SK-N-SH (cell line): Measurements from ENCODE around the gene SPTLC1. TPM values are rescaled to one million over a fixed set of nuclear protein-coding genes. Genes with fewer than 3 reads are reported as not detected.

ENCODE experiments used
- CTCF ChIA-PET: fragments of 300-600, 350-600 bp; formaldehyde crosslinking; extraction: SDS; loops from one replicate; lab custom pipeline; 2021; lab: Yijun Ruan, JAX
- POLR2A ChIA-PET: fragments of 350-600 bp; sonication (Branson Sonifier 250); formaldehyde crosslinking; extraction: SDS; loops from one replicate; lab custom pipeline; 2020; ENCODE audit warnings: antibody characterized with exemption, inconsistent platforms; lab: Yijun Ruan, JAX
- DNase-seq: peaks from one replicate; pipeline ENCODE4 v3.0.0; 2012
- H2AFZ ChIP-seq: fragments of 200-600 bp; sonication (generic); 2 replicates; pipeline ENCODE4 v1.8.1; 2016; ENCODE audit warnings: antibody characterized with exemption, mild to moderate bottlenecking, low read depth
- H3F3A ChIP-seq: fragments of 200-600 bp; sonication (generic); replicated peaks from 2 replicates; pipeline ENCODE3; 2016; ENCODE audit warnings: antibody characterized with exemption, mild to moderate bottlenecking; ENCODE audit not compliant: insufficient read depth
- H3K27ac ChIP-seq, 2 experiments: fragments of 200-500 bp in 1 of 2; fragments of 200-600 bp in 1 of 2; sonication (Bioruptor generic) in 1 of 2; sonication (generic), shearing (Covaris generic) in 1 of 2; 2 replicates each; pipeline versions ENCODE4 v1.5.1 to v1.6.1; 2014 to 2016; ENCODE audit warnings: low read depth in 2 of 2, inconsistent platforms in 1 of 2, low read length in 1 of 2, mild to moderate bottlenecking in 1 of 2, mixed read lengths in 1 of 2
- H3K27me3 ChIP-seq: fragments of 200-600 bp; sonication (generic), shearing (Covaris generic); 2 replicates; pipeline ENCODE4 v1.6.1; 2016; ENCODE audit warnings: mixed run types; ENCODE audit not compliant: insufficient read depth
- H3K36me3 ChIP-seq, 2 experiments: fragments of 200-500 bp in 1 of 2; fragments of 200-600 bp in 1 of 2; sonication (Bioruptor generic) in 1 of 2; sonication (generic) in 1 of 2; replicated peaks in 1 of 2; 2 replicates each; pipeline versions ENCODE3 to v1.5.1; 2014 to 2016; ENCODE audit warnings: low read length in 1 of 2, mild to moderate bottlenecking in 1 of 2; ENCODE audit not compliant: insufficient read depth in 2 of 2, control insufficient read depth in 1 of 2
- H3K4me1 ChIP-seq, 2 experiments: fragments of 200-500 bp in 1 of 2; fragments of 200-600 bp in 1 of 2; sonication (Bioruptor generic) in 1 of 2; sonication (generic), shearing (Covaris generic) in 1 of 2; 2 replicates each; pipeline versions ENCODE4 v1.5.1 to v1.6.1; 2014 to 2016; ENCODE audit warnings: low read depth in 1 of 2, low read length in 1 of 2, mixed run types in 1 of 2; ENCODE audit not compliant: insufficient read depth in 2 of 2, control insufficient read depth in 1 of 2
- H3K4me2 ChIP-seq: fragments of 200-600 bp; sonication (generic), shearing (Covaris generic); 2 replicates; pipeline ENCODE4 v1.6.1; 2017; ENCODE audit warnings: mixed run types
- H3K4me3 ChIP-seq, 2 experiments: fragments of 200-500 bp in 1 of 2; fragments of 200-600 bp in 1 of 2; sonication (Bioruptor generic) in 1 of 2; sonication (generic), shearing (Covaris generic) in 1 of 2; 2 replicates each; pipeline versions ENCODE4 v1.5.1 to v1.8.1; 2014 to 2016; ENCODE audit warnings: low read depth in 2 of 2, inconsistent platforms in 1 of 2, low read length in 1 of 2, mild to moderate bottlenecking in 1 of 2, mixed read lengths in 1 of 2, moderate library complexity in 1 of 2
- H3K79me2 ChIP-seq: fragments of 200-600 bp; sonication (generic); 2 replicates; pipeline ENCODE4 v1.8.1; 2017; ENCODE audit warnings: mild to moderate bottlenecking; ENCODE audit not compliant: insufficient read depth
- H3K9ac ChIP-seq: fragments of 200-600 bp; sonication (generic); 2 replicates; pipeline ENCODE4 v1.6.1; 2017; ENCODE audit warnings: mixed run types
- H3K9me2 ChIP-seq: fragments of 200-600 bp; sonication (generic); 2 replicates; pipeline ENCODE4 v1.6.1; 2017; ENCODE audit warnings: mixed run types
- H3K9me3 ChIP-seq: fragments of 200-600 bp; sonication (generic); 2 replicates; pipeline ENCODE4 v1.6.1; 2017; ENCODE audit warnings: mixed run types, mild to moderate bottlenecking, moderate library complexity
- H4K20me1 ChIP-seq: fragments of 200-600 bp; sonication (generic); 2 replicates; pipeline ENCODE4 v1.6.1; 2017; ENCODE audit warnings: mild to moderate bottlenecking, mixed run types; ENCODE audit not compliant: insufficient read depth
- CHD2 ChIP-seq: fragments of 150-350 bp; IDR thresholded peaks from 2 replicates; pipeline ENCODE4 v1.6.1; 2018; ENCODE audit warnings: low read length; ENCODE audit not compliant: partially characterized antibody
- ELF1 ChIP-seq: IDR thresholded peaks from 2 replicates; pipeline ENCODE4 v1.4.0; 2012
- FOSL2 ChIP-seq: IDR thresholded peaks from 2 replicates; pipeline ENCODE4 v1.4.0; 2012; ENCODE audit warnings: low read depth, mild to moderate bottlenecking, moderate library complexity, borderline replicate concordance
- FOXM1 ChIP-seq: IDR thresholded peaks from 2 replicates; pipeline ENCODE4 v1.4.0; 2012; ENCODE audit warnings: low read depth, mild to moderate bottlenecking
- GATA2 ChIP-seq: sonication (generic); formaldehyde crosslinking; IDR thresholded peaks from 2 replicates; pipeline ENCODE4 v1.5.0; 2020; ENCODE audit warnings: mild to moderate bottlenecking, missing genetic modification reagents
- JUND ChIP-seq: IDR thresholded peaks from 2 replicates; pipeline ENCODE4 v1.4.0; 2012
- MAX ChIP-seq: IDR thresholded peaks from 2 replicates; pipeline ENCODE4 v1.4.0; 2012; ENCODE audit warnings: low read depth
- MEF2A ChIP-seq: IDR thresholded peaks from 2 replicates; pipeline ENCODE4 v1.4.0; 2012; ENCODE audit warnings: low read depth, borderline replicate concordance
- MXI1 ChIP-seq: IDR thresholded peaks from 2 replicates; pipeline ENCODE4 v1.6.1; 2012; ENCODE audit warnings: mild to moderate bottlenecking, low read depth, low read length, improper control_type of control experiment
- SIN3A ChIP-seq: IDR thresholded peaks from 2 replicates; pipeline ENCODE4 v1.6.1; 2012; ENCODE audit warnings: low read depth, mild to moderate bottlenecking, low read length, moderate library complexity, borderline replicate concordance
- TAF1 ChIP-seq: IDR thresholded peaks from 2 replicates; pipeline ENCODE4 v1.6.1; 2012; ENCODE audit warnings: low read depth, mild to moderate bottlenecking, low read length, moderate library complexity, borderline replicate concordance
- TEAD4 ChIP-seq: IDR thresholded peaks from 2 replicates; pipeline ENCODE4 v1.4.0; 2012; ENCODE audit warnings: mild to moderate bottlenecking, borderline replicate concordance; ENCODE audit not compliant: insufficient read depth
- WGBS: methylation state at CpG from one replicate; pipeline ENCODE4 v1.1.6; 2017; ENCODE audit warnings: low lambda C conversion rate; 5-methylcytosine and 5-hydroxymethylcytosine counted together
- polyA plus RNA-seq, 3 experiments: library from polyadenylated mRNA; depleted of rRNA; stranded (reverse); fragments of >200 nt; gene quantifications; 2 replicates each; pipeline ENCODE4 v1.2.3, GENCODE V29; 2012
- TF ChIP-seq, protein P1 (sequence below): fragments of 200-600 bp; sonication (generic); IDR thresholded peaks from 2 replicates; pipeline ENCODE4 v1.6.1; 2017; ENCODE audit warnings: antibody characterized with exemption, mild to moderate bottlenecking, moderate library complexity
- TF ChIP-seq, protein P2 (sequence below): IDR thresholded peaks from 2 replicates; pipeline ENCODE4 v1.4.0; 2012; ENCODE audit warnings: low read depth, borderline replicate concordance
- TF ChIP-seq, protein P3 (sequence below): fragments of 150-350 bp; IDR thresholded peaks from 2 replicates; pipeline ENCODE4 v1.6.1; 2017; ENCODE audit warnings: antibody characterized with exemption, low read length, low read depth, borderline replicate concordance

SPTLC1 gene
- polyA plus RNA-seq, 1 of the 3 experiments (the other 2 are of a cell fraction) = 53.9 TPM

DNA sequence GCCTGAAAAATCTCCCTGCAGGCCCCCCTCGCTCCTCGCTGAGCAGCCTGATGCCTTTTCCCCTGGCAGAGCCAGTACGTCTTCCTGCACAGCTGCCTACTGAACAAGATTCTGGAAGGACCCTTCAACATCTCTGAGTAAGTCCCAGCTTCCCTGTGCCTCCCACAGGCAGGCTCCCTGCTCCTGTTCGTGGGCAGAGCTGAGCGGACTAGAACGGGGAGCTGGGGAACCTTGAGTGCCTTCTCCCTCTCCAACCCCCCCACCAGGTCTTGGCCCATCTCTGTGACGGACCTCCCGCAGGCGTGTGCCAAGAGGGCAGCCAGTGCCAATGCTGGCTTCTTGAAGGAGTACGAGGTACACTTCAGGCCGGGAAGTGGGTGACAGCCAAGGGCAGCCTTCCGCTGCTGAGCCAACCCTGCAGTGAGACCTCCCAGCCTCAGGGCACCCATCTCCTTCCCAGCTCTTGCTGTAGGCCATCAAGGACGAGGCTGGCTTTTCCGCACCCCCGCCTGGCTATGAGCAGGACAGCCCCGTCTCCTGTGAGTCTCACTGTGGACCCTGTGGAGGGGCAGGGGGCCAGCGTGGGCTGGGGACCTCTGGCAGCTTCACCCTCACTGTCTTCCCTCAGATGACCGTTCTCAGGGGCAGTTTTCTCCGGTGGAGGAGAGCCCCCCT lies 21.1 kb upstream of the SPTLC1 start:
- no peaks in the 10 kb centered on the region for H3K9me3 ChIP-seq
- H3K4me3 ChIP-seq = no peak overlapping the region
- no peaks in the 10 kb centered on the region for H4K20me1 ChIP-seq
- no peaks in the 10 kb centered on the region for H3K27me3 ChIP-seq
- no peaks in the 10 kb centered on the region for H3K79me2 ChIP-seq
- no peak overlapping the region for H2AFZ ChIP-seq
- CTCF ChIA-PET = interaction anchor here (0.8 to 2.3 kb wide), 5 partner anchors 39 to 146 kb away, joined by 3 to 14 read pairs (median 4); no protein-coding TSS in a partner anchor
- DNase-seq = no peak
- H3K9ac ChIP-seq = no peak overlapping the region
- TF ChIP-seq, protein P1, sequence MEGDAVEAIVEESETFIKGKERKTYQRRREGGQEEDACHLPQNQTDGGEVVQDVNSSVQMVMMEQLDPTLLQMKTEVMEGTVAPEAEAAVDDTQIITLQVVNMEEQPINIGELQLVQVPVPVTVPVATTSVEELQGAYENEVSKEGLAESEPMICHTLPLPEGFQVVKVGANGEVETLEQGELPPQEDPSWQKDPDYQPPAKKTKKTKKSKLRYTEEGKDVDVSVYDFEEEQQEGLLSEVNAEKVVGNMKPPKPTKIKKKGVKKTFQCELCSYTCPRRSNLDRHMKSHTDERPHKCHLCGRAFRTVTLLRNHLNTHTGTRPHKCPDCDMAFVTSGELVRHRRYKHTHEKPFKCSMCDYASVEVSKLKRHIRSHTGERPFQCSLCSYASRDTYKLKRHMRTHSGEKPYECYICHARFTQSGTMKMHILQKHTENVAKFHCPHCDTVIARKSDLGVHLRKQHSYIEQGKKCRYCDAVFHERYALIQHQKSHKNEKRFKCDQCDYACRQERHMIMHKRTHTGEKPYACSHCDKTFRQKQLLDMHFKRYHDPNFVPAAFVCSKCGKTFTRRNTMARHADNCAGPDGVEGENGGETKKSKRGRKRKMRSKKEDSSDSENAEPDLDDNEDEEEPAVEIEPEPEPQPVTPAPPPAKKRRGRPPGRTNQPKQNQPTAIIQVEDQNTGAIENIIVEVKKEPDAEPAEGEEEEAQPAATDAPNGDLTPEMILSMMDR = no peak
- TF ChIP-seq MEF2A (no peak), MXI1 (no peak), MAX (no peak), FOSL2 (no peak), FOXM1 (no peak), CHD2 (no peak), SIN3A (no peak), TEAD4 (no peak), JUND (no peak), TAF1 (no peak), ELF1 (no peak), GATA2 (CRISPR knock-in tag) (no peak)
- TF ChIP-seq, protein P2, sequence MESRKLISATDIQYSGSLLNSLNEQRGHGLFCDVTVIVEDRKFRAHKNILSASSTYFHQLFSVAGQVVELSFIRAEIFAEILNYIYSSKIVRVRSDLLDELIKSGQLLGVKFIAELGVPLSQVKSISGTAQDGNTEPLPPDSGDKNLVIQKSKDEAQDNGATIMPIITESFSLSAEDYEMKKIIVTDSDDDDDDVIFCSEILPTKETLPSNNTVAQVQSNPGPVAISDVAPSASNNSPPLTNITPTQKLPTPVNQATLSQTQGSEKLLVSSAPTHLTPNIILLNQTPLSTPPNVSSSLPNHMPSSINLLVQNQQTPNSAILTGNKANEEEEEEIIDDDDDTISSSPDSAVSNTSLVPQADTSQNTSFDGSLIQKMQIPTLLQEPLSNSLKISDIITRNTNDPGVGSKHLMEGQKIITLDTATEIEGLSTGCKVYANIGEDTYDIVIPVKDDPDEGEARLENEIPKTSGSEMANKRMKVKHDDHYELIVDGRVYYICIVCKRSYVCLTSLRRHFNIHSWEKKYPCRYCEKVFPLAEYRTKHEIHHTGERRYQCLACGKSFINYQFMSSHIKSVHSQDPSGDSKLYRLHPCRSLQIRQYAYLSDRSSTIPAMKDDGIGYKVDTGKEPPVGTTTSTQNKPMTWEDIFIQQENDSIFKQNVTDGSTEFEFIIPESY = no peak
- TF ChIP-seq, protein P3, sequence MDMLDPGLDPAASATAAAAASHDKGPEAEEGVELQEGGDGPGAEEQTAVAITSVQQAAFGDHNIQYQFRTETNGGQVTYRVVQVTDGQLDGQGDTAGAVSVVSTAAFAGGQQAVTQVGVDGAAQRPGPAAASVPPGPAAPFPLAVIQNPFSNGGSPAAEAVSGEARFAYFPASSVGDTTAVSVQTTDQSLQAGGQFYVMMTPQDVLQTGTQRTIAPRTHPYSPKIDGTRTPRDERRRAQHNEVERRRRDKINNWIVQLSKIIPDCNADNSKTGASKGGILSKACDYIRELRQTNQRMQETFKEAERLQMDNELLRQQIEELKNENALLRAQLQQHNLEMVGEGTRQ = no peak
- TF ChIP-seq, all 33 proteins: peak for 0
- POLR2A ChIA-PET = no interaction called here
- no peak overlapping the region for H3K4me2 ChIP-seq
- no peak overlapping the region for H3K27ac ChIP-seq
- no peaks in the 10 kb centered on the region for H3K36me3 ChIP-seq
- peaks cover 4 to 20% of the 10 kb centered on the region in 2 experiments; a peak in 2 of 4 replicates for H3K4me1 ChIP-seq
- no peaks in the 10 kb centered on the region for H3K9me2 ChIP-seq
- 71% methylated on average over 16 of the region's 19 CpGs for WGBS
- H3F3A ChIP-seq = no peaks in the 10 kb centered on the region
